Smooth muscle cell (in vitro differentiated cells): ENCODE data around the gene KCNJ3. TPM values are rescaled to one million over a fixed set of nuclear protein-coding genes. Genes with fewer than 3 reads are reported as not detected.

Experiments
- DNase-seq: peaks from one replicate; lab custom pipeline; 2025; ENCODE audit not compliant: unreplicated experiment; lab: John Stamatoyannopoulos, UW
- H2AFZ ChIP-seq: fragments of 200-600 bp; sonication (generic); 2 replicates; pipeline ENCODE4 v1.6.0; 2016; ENCODE audit warnings: antibody characterized with exemption, low read depth, mild to moderate bottlenecking
- H3F3A ChIP-seq: fragments of 200-600 bp; sonication (generic); 2 replicates; pipeline ENCODE4 v1.6.0; 2017; ENCODE audit warnings: antibody characterized with exemption, low read depth
- H3K27ac ChIP-seq: fragments of 200-600 bp; sonication (generic); 2 replicates; pipeline ENCODE4 v1.5.1; 2016; ENCODE audit warnings: low read depth, mild to moderate bottlenecking
- H3K27me3 ChIP-seq: fragments of 200-600 bp; sonication (generic); 2 replicates; pipeline ENCODE4 v1.6.1; 2016; ENCODE audit warnings: low read depth, mild to moderate bottlenecking
- H3K36me3 ChIP-seq: fragments of 200-600 bp; sonication (generic); 2 replicates; pipeline ENCODE4 v1.5.1; 2016; ENCODE audit warnings: low read depth
- H3K4me1 ChIP-seq: fragments of 200-600 bp; sonication (generic); 2 replicates; pipeline ENCODE4 v1.5.1; 2016; ENCODE audit warnings: low read depth
- H3K4me2 ChIP-seq: fragments of 200-600 bp; sonication (generic); 2 replicates; pipeline ENCODE4 v1.6.0; 2016; ENCODE audit warnings: mild to moderate bottlenecking
- H3K4me3 ChIP-seq: fragments of 200-600 bp; sonication (generic); 2 replicates; pipeline ENCODE4 v1.5.1; 2016; ENCODE audit warnings: mild to moderate bottlenecking
- H3K79me2 ChIP-seq: fragments of 200-600 bp; sonication (generic); 2 replicates; pipeline ENCODE4 v1.6.0; 2016; ENCODE audit warnings: low read depth, mild to moderate bottlenecking
- H3K9ac ChIP-seq: fragments of 200-600 bp; sonication (generic); 2 replicates; pipeline ENCODE4 v1.6.0; 2016; ENCODE audit warnings: low read depth
- H3K9me3 ChIP-seq: fragments of 200-600 bp; sonication (generic); replicated peaks from 2 replicates; pipeline ENCODE4 v1.5.1; 2016; ENCODE audit warnings: low read depth
- H4K20me1 ChIP-seq: fragments of 200-600 bp; sonication (generic); 2 replicates; pipeline ENCODE4 v1.6.0; 2016; ENCODE audit warnings: low read depth
- WGBS: methylation state at CpG from one replicate; pipeline ENCODE4 v1.1.7; 2016; ENCODE audit warnings: low lambda C conversion rate; 5-methylcytosine and 5-hydroxymethylcytosine counted together
- polyA plus RNA-seq: library from polyadenylated mRNA; unstranded; fragments of >200 nt; fragmentation: Nextera tagmentation; extraction: Ambion mirVana; gene quantifications from 2 replicates; pipeline ENCODE4 v1.2.1, GENCODE V29; 2016
- total RNA-seq: library from RNA; depleted of rRNA; stranded (reverse); fragments of >200 nt; gene quantifications from 2 replicates; pipeline ENCODE4 v1.2.3, GENCODE V29; 2014
- TF ChIP-seq, protein P1 (sequence below): fragments of 200-600 bp; sonication (generic); IDR thresholded peaks from 2 replicates; pipeline ENCODE4 v1.5.1; 2017; ENCODE audit warnings: borderline replicate concordance, mild to moderate bottlenecking, antibody characterized with exemption; ENCODE audit not compliant: insufficient read depth, poor library complexity, severe bottlenecking

The KCNJ3 gene
- total and polyA plus RNA-seq, 2 experiments from 2014 or later = 0.22 TPM; not detected in 1

DNA sequence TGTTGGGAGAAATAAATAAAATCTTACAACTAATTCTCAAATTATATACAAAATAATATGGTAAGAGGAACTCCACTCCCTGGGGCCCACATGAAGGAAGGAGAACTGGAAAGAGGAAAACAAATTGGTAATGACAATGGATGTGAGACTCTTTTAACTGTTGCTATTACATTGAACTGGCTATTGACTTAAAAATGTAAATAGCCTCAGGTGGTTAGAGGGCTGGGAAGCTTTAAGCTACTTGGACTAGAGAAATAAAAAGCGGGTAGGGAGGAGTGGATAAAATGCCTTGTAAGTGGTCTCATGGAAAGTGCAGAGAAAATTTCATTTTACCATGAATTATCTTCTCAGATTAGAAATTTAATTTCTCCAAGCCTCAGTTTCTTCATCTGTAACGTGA, 64.1 kb downstream of the KCNJ3 start:
- Histone ChIP-seq H2AFZ (no peak overlapping the region), H3K9ac (no peak overlapping the region), H3K36me3 (no peaks in the 10 kb centered on the region), H3K4me1 (no peaks in the 10 kb centered on the region), H3K4me3 (no peak overlapping the region), H3K4me2 (no peak overlapping the region), H3K9me3 (no peaks in the 10 kb centered on the region), H3K27me3 (no peaks in the 10 kb centered on the region), H3K79me2 (no peaks in the 10 kb centered on the region), H3K27ac (no peak overlapping the region), H3F3A (no peaks in the 10 kb centered on the region), H4K20me1 (no peaks in the 10 kb centered on the region)
- DNase-seq = no peak
- 59% methylated on average over 2 of the region's 2 CpGs for WGBS
- TF ChIP-seq, protein P1, sequence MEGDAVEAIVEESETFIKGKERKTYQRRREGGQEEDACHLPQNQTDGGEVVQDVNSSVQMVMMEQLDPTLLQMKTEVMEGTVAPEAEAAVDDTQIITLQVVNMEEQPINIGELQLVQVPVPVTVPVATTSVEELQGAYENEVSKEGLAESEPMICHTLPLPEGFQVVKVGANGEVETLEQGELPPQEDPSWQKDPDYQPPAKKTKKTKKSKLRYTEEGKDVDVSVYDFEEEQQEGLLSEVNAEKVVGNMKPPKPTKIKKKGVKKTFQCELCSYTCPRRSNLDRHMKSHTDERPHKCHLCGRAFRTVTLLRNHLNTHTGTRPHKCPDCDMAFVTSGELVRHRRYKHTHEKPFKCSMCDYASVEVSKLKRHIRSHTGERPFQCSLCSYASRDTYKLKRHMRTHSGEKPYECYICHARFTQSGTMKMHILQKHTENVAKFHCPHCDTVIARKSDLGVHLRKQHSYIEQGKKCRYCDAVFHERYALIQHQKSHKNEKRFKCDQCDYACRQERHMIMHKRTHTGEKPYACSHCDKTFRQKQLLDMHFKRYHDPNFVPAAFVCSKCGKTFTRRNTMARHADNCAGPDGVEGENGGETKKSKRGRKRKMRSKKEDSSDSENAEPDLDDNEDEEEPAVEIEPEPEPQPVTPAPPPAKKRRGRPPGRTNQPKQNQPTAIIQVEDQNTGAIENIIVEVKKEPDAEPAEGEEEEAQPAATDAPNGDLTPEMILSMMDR = no peak

DNA sequence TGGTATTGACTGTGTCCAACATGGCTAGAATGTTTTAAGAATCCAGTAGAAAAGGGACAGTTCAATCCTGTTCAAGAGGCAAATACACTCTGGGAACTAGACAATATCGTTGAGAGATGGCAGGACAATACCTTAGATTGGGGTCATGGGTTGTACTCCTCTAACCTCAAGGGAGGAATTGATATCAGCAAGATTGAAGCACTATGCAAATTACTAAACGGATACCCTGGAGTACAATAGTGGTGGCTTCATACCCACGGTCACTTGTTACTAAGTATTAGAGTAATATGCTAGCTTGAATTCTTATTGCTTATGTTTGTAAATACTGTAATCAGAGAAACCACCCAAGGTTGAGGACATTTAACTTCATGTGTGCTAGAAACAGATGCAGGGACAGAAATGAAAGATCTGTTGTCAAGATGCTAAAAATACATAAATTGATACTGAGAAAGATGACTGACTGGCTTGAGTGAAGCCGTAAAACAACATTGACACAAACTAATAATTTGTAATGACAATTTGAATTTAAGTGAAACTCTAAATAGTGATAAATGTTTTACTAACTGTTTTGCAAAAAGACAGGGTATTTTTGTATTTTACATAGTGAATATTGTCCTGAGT, 73.3 kb downstream of the KCNJ3 start:
- WGBS = 90% methylated on average over 4 of the region's 4 CpGs
- TF ChIP-seq, protein P1 = no peak

GRCh38 chr2:154776825-154777224, 78.3 kb downstream of the KCNJ3 start:
- H3K79me2 ChIP-seq = no peaks in the 10 kb centered on the region
- no peaks in the 10 kb centered on the region for H4K20me1 ChIP-seq
- DNase-seq = no peak
- H3K9me3 ChIP-seq = no peaks in the 10 kb centered on the region
- H3K4me3 ChIP-seq = no peak overlapping the region
- H3K4me1 ChIP-seq = no peaks in the 10 kb centered on the region
- no peak overlapping the region for H3K9ac ChIP-seq
- no peak overlapping the region for H3K27ac ChIP-seq
- H3F3A ChIP-seq = no peaks in the 10 kb centered on the region
- TF ChIP-seq, protein P1 = no peak
- H3K27me3 ChIP-seq = no peaks in the 10 kb centered on the region
- WGBS = 82% methylated on average over 4 of the region's 4 CpGs
- no peak overlapping the region for H2AFZ ChIP-seq
- no peaks in the 10 kb centered on the region for H3K36me3 ChIP-seq
- no peak overlapping the region for H3K4me2 ChIP-seq

More for the DNA sequence above, 73.3 kb downstream of the KCNJ3 start:
- Histone ChIP-seq H3K9me3 (no peaks in the 10 kb centered on the region), H3K36me3 (no peaks in the 10 kb centered on the region), H3K4me1 (no peaks in the 10 kb centered on the region), H3K9ac (no peak overlapping the region), H3K27ac (no peak overlapping the region), H4K20me1 (no peaks in the 10 kb centered on the region), H3K4me2 (no peak overlapping the region), H3F3A (no peaks in the 10 kb centered on the region), H3K27me3 (no peaks in the 10 kb centered on the region), H2AFZ (no peak overlapping the region), H3K79me2 (no peaks in the 10 kb centered on the region), H3K4me3 (no peak overlapping the region)
- no peak for DNase-seq

DNA sequence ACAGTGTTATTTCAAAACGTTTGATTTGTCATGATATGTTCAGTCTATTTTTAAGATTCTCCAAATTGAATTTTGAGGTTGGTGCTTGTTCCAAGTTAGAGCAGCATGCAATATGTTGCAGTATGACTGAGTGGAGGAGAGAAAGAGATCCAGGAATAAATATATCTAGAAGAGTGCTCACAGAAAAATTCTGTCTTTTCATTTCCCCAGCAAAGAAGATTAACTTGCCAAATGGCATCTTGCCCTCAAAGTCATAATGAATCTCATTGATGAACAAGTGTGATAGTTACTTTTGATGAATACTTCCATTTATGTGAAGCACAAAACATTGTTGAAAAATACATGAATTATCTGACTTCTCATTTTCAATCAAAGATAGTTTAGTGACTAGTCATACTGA, 95.9 kb downstream of the KCNJ3 start:
- Histone ChIP-seq H4K20me1 (no peaks in the 10 kb centered on the region), H3K9ac (no peak overlapping the region), H3K27me3 (no peaks in the 10 kb centered on the region), H2AFZ (no peak overlapping the region), H3K4me1 (no peaks in the 10 kb centered on the region), H3K79me2 (no peaks in the 10 kb centered on the region), H3F3A (no peaks in the 10 kb centered on the region), H3K4me3 (no peak overlapping the region), H3K4me2 (no peak overlapping the region), H3K27ac (no peak overlapping the region), H3K9me3 (no peaks in the 10 kb centered on the region), H3K36me3 (no peaks in the 10 kb centered on the region)
- WGBS = 68% methylated on average over 1 of the region's 1 CpG
- no peak for DNase-seq
- TF ChIP-seq, protein P1 = no peak
